Fibroblast of gingiva (primary cell): ENCODE measurements around the gene APOC4.

Experiments
- DNase-seq: peaks from one replicate; pipeline ENCODE4 v3.0.0-alpha.2; 2011; ENCODE audit warnings: low read depth

Gene APOC4

DNA sequence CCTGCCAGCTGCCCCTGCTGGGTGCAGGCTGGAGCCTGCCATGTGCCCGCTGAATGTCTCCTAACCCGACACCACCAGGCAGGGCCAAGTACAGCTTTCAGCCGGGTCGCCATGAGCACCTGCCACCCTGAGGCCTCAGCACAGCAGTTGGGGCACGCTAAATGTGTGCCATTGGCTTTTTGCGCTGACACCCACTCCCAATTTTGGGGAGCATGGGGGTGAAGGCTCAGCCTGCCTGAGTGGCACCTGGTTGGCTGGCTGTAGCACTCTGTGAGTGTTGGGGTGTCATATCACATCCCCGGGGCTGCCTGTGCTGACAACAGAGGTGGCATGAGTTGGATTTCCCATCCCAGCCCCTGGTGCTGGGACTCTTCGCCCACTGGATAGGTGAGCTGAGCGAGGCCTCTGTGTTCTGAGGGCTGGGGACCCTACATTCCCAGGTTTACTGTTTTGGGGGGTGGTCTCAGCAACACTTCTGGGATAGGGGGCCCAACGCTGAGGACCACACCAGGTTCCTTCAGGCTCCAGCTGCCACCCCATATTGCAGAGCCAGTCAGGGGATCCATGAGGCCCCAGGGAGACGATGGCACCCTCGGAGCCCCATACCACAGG is 52.0 kb downstream of the APOC4 start:
- DNase-seq = no peak
